ENCODE data around the gene ASB18. TPM values are rescaled to one million over a fixed set of nuclear protein-coding genes. Genes with fewer than 3 reads are reported as not detected.

ASB18 gene
- total and polyA plus RNA-seq, 2 of the 13 experiments (the other 11 are each of a cell fraction or from before 2014, with no cell fraction given): not detected

- TF ChIP-seq KDM5B (CRISPR knock-in tag; IDR thresholded peaks at IDR 0.05; ENCODE audit: borderline replicate concordance) (no peak), ZNF883 (CRISPR knock-in tag; IDR thresholded peaks at IDR 0.05; ENCODE audit: not compliant biosample characterization) (no peak), RARA (CRISPR knock-in tag; IDR thresholded peaks at IDR 0.05) (peak; percentile 41; the same call in 1 of the 2 replicates), SCMH1 (CRISPR knock-in tag; IDR thresholded peaks at IDR 0.05; ENCODE audit: borderline replicate concordance) (no peak), ZNF574 (CRISPR knock-in tag; IDR thresholded peaks at IDR 0.05) (no peak), ATRX (CRISPR knock-in tag; IDR thresholded peaks at IDR 0.05; ENCODE audit: borderline replicate concordance) (no peak), RARG (CRISPR knock-in tag; IDR thresholded peaks at IDR 0.05; ENCODE audit: low read depth) (no peak), ZNF224 (CRISPR knock-in tag; IDR thresholded peaks at IDR 0.05) (no peak), CBFB (CRISPR knock-in tag; IDR thresholded peaks at IDR 0.05) (no peak), FOXP1 (IDR thresholded peaks at IDR 0.05) (no peak), FOXP1 (CRISPR knock-in tag; IDR thresholded peaks at IDR 0.05) (0 out of 2 replicates have a peak, but pooled peaks have one; percentile 20), DDIT3 (CRISPR knock-in tag; IDR thresholded peaks at IDR 0.05) (no peak), SP5 (CRISPR knock-in tag; IDR thresholded peaks at IDR 0.05; ENCODE audit: borderline replicate concordance, low read depth) (0 out of 2 replicates have a peak, but pooled peaks have one; percentile 23), TMF1 (CRISPR knock-in tag; IDR thresholded peaks at IDR 0.05; ENCODE audit: low read depth) (no peak), ZNF709 (CRISPR knock-in tag; IDR thresholded peaks at IDR 0.05) (no peak), TEF (CRISPR knock-in tag; IDR thresholded peaks at IDR 0.05) (no peak), CSRNP1 (CRISPR knock-in tag; IDR thresholded peaks at IDR 0.05) (no peak)
- TF ChIP-seq, protein P1, sequence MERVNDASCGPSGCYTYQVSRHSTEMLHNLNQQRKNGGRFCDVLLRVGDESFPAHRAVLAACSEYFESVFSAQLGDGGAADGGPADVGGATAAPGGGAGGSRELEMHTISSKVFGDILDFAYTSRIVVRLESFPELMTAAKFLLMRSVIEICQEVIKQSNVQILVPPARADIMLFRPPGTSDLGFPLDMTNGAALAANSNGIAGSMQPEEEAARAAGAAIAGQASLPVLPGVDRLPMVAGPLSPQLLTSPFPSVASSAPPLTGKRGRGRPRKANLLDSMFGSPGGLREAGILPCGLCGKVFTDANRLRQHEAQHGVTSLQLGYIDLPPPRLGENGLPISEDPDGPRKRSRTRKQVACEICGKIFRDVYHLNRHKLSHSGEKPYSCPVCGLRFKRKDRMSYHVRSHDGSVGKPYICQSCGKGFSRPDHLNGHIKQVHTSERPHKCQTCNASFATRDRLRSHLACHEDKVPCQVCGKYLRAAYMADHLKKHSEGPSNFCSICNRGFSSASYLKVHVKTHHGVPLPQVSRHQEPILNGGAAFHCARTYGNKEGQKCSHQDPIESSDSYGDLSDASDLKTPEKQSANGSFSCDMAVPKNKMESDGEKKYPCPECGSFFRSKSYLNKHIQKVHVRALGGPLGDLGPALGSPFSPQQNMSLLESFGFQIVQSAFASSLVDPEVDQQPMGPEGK (CRISPR knock-in tag; IDR thresholded peaks at IDR 0.05): no peak
- TF ChIP-seq, protein P2, sequence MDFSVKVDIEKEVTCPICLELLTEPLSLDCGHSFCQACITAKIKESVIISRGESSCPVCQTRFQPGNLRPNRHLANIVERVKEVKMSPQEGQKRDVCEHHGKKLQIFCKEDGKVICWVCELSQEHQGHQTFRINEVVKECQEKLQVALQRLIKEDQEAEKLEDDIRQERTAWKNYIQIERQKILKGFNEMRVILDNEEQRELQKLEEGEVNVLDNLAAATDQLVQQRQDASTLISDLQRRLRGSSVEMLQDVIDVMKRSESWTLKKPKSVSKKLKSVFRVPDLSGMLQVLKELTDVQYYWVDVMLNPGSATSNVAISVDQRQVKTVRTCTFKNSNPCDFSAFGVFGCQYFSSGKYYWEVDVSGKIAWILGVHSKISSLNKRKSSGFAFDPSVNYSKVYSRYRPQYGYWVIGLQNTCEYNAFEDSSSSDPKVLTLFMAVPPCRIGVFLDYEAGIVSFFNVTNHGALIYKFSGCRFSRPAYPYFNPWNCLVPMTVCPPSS (IDR thresholded peaks at IDR 0.05): no peak
- TF ChIP-seq, protein P3, sequence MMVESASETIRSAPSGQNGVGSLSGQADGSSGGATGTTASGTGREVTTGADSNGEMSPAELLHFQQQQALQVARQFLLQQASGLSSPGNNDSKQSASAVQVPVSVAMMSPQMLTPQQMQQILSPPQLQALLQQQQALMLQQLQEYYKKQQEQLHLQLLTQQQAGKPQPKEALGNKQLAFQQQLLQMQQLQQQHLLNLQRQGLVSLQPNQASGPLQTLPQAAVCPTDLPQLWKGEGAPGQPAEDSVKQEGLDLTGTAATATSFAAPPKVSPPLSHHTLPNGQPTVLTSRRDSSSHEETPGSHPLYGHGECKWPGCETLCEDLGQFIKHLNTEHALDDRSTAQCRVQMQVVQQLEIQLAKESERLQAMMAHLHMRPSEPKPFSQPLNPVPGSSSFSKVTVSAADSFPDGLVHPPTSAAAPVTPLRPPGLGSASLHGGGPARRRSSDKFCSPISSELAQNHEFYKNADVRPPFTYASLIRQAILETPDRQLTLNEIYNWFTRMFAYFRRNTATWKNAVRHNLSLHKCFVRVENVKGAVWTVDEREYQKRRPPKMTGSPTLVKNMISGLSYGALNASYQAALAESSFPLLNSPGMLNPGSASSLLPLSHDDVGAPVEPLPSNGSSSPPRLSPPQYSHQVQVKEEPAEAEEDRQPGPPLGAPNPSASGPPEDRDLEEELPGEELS (CRISPR knock-in tag; IDR thresholded peaks at IDR 0.05): 0 out of 2 replicates have a peak, but pooled peaks have one; percentile 23
Observed at GRCh38 chr2:236249066-236249465, 15.1 kb downstream of the ASB18 start (continued).
